Tibial nerve (tissue), 4 donors: ENCODE measurements around the gene BCL2. TPM values are rescaled to one million over a fixed set of nuclear protein-coding genes. Genes with fewer than 3 reads are reported as not detected.

Source experiments
- DNase-seq, 2 donors: peaks; one replicate each; pipeline ENCODE4 v3.0.0-alpha.2; 2019; ENCODE audit warnings: low spot score in 2 of 2
- H3K27ac ChIP-seq, 4 donors: fragments of 200-600 bp; sonication (generic) in 3 of 4; one replicate each; pipeline ENCODE4 v1.5.1; 2017 to 2019; ENCODE audit warnings: mild to moderate bottlenecking in 1 of 4
- H3K27me3 ChIP-seq, 2 donors: fragments of 200-600 bp; sonication (generic) in 1 of 2; one replicate each; pipeline versions ENCODE4 v1.5.1 to v1.6.0; 2017 to 2019
- H3K36me3 ChIP-seq, 3 donors: fragments of 200-600 bp; sonication (generic); one replicate each; pipeline ENCODE4 v1.5.1; 2018 to 2019
- H3K4me1 ChIP-seq, 4 donors: fragments of 200-600 bp; sonication (generic) in 3 of 4; one replicate each; pipeline ENCODE4 v1.5.1; 2017 to 2019
- H3K4me3 ChIP-seq, 4 donors: fragments of 200-600 bp; sonication (generic) in 3 of 4; one replicate each; pipeline ENCODE4 v1.5.1; 2017 to 2019; ENCODE audit warnings: mild to moderate bottlenecking in 1 of 4, moderate library complexity in 1 of 4
- H3K9me3 ChIP-seq, 4 donors: fragments of 200-600 bp; sonication (generic) in 3 of 4; one replicate each; pipeline ENCODE4 v1.5.1; 2017 to 2019
- CTCF ChIP-seq, 5 experiments: fragments of 200-600 bp in 3 of 5; fragments of 450-650 bp in 2 of 5; sonication (generic) in 3 of 5; IDR thresholded peaks; one replicate each; pipeline ENCODE4 v1.5.1; 2016 to 2019; ENCODE audit warnings: antibody characterized with exemption in 5 of 5, mild to moderate bottlenecking in 3 of 5, moderate library complexity in 2 of 5
- EP300 ChIP-seq, 2 donors: sonication (generic); formaldehyde crosslinking; IDR thresholded peaks; one replicate each; pipeline ENCODE4 v1.6.1; 2017; ENCODE audit warnings: antibody characterized with exemption in 2 of 2, mild to moderate bottlenecking in 1 of 2
- POLR2A ChIP-seq, 2 donors: fragments of 450-650 bp; IDR thresholded peaks; one replicate each; pipeline ENCODE4 v1.6.1; 2017; ENCODE audit warnings: antibody characterized with exemption in 2 of 2, mild to moderate bottlenecking in 2 of 2, moderate library complexity in 2 of 2
- WGBS, 2 donors: methylation state at CpG; one replicate each; pipeline ENCODE4 v1.1.5; 2018; 5-methylcytosine and 5-hydroxymethylcytosine counted together
- total RNA-seq, 4 donors: library from RNA; depleted of rRNA; stranded (reverse); fragments of >200 nt; gene quantifications; one replicate each; pipeline ENCODE4 v1.1.0, GENCODE V29; 2016

Gene BCL2
- total RNA-seq, 4 donors from 2014 or later: 54.7 to 79.1 (median 67.0) TPM

GRCh38 chr18:63162271-63163014, 157.1 kb downstream of the BCL2 start:
- H3K9me3 ChIP-seq: no peaks in the 10 kb centered on the region
- H3K4me3 ChIP-seq: no peak overlapping the region
- H3K27me3 ChIP-seq: no peaks in the 10 kb centered on the region
- TF ChIP-seq POLR2A (IDR thresholded peaks at IDR 0.05): no peak
- TF ChIP-seq CTCF (IDR thresholded peaks at IDR 0.05): no peak
- TF ChIP-seq EP300 (IDR thresholded peaks at IDR 0.05): no peak
- H3K36me3 ChIP-seq: peaks cover 0 to 4% (median 0%) of the 10 kb centered on the region in 3 donors
- 75 to 79% methylated on average over 7 of the region's 7 CpGs for WGBS, 2 donors
- DNase-seq: no peak
- peaks cover 0 to 59% (median 50%) of the 10 kb centered on the region in 4 donors for H3K4me1 ChIP-seq
- peak overlapping the region in 3 of 4 donors; percentile 78 to 81 (median 80) for H3K27ac ChIP-seq

- H3K27me3 ChIP-seq: no peaks in the 10 kb centered on the region
- TF ChIP-seq EP300 (IDR thresholded peaks at IDR 0.05) (peak; percentile 35 to 57), POLR2A (IDR thresholded peaks at IDR 0.05) (no peak)
- WGBS, 2 donors: 46 to 49% methylated on average over 7 of the region's 7 CpGs
- H3K4me3 ChIP-seq: no peak overlapping the region
- no peaks in the 10 kb centered on the region for H3K9me3 ChIP-seq
- peak in 1 of 2 donors; percentile 60 for DNase-seq
- peaks cover 0 to 65% (median 55%) of the 10 kb centered on the region in 4 donors for H3K4me1 ChIP-seq
- H3K27ac ChIP-seq: peak overlapping the region in 3 of 4 donors; percentile 78 to 81 (median 80)
- peaks cover 0 to 4% (median 0%) of the 10 kb centered on the region in 3 donors for H3K36me3 ChIP-seq
Observed at GRCh38 chr18:63161761-63162195, 157.8 kb downstream of the BCL2 start.

- H3K9me3 ChIP-seq: no peaks in the 10 kb centered on the region
- no peak for TF ChIP-seq CTCF (IDR thresholded peaks at IDR 0.05)
- no peak for TF ChIP-seq POLR2A (IDR thresholded peaks at IDR 0.05)
- no peak for TF ChIP-seq EP300 (IDR thresholded peaks at IDR 0.05)
- no peak for DNase-seq
- H3K27me3 ChIP-seq: no peaks in the 10 kb centered on the region
- peaks cover 0 to 71% (median 61%) of the 10 kb centered on the region in 4 donors for H3K4me1 ChIP-seq
- H3K27ac ChIP-seq: peak overlapping the region in 3 of 4 donors; percentile 78 to 81 (median 80)
- WGBS, 2 donors: 59 to 72% methylated on average over 7 of the region's 7 CpGs
- peaks cover 0 to 3% (median 0%) of the 10 kb centered on the region in 3 donors for H3K36me3 ChIP-seq
- no peak overlapping the region for H3K4me3 ChIP-seq
Observed at GRCh38 chr18:63161032-63161760, 158.4 kb downstream of the BCL2 start.

GRCh38 chr18:63160172-63160995, 159.2 kb downstream of the BCL2 start:
- no peaks in the 10 kb centered on the region for H3K27me3 ChIP-seq
- peaks cover 0 to 78% (median 66%) of the 10 kb centered on the region in 4 donors for H3K4me1 ChIP-seq
- TF ChIP-seq CTCF (IDR thresholded peaks at IDR 0.05) (no peak), POLR2A (IDR thresholded peaks at IDR 0.05) (no peak), EP300 (IDR thresholded peaks at IDR 0.05) (no peak)
- DNase-seq: no peak
- 85 to 89% methylated on average over 13 of the region's 13 CpGs for WGBS, 2 donors
- no peaks in the 10 kb centered on the region for H3K36me3 ChIP-seq
- peak overlapping the region in 3 of 4 donors; percentile 78 to 81 (median 80) for H3K27ac ChIP-seq
- H3K9me3 ChIP-seq: no peaks in the 10 kb centered on the region
- H3K4me3 ChIP-seq: no peak overlapping the region

- Histone ChIP-seq H3K27ac (peak overlapping the region in 2 of 4 donors; percentile 80 to 81), H3K4me3 (no peak overlapping the region), H3K36me3 (no peaks in the 10 kb centered on the region), H3K27me3 (no peaks in the 10 kb centered on the region), H3K9me3 (no peaks in the 10 kb centered on the region), H3K4me1 (peaks cover 0 to 83% (median 66%) of the 10 kb centered on the region in 4 donors)
- DNase-seq: no peak
- 69 to 74% methylated on average over 9 of the region's 9 CpGs for WGBS, 2 donors
- no peak for TF ChIP-seq POLR2A (IDR thresholded peaks at IDR 0.05)
- no peak for TF ChIP-seq CTCF (IDR thresholded peaks at IDR 0.05)
- TF ChIP-seq EP300 (IDR thresholded peaks at IDR 0.05): no peak
Observed at GRCh38 chr18:63159590-63159989, 160.0 kb downstream of the BCL2 start.
